Glutamatergic neuron (in vitro differentiated cells): ENCODE results near the gene ASNSD1. TPM values are rescaled to one million over a fixed set of nuclear protein-coding genes. Genes with fewer than 3 reads are reported as not detected.

ENCODE experiments used
- DNase-seq: peaks from one replicate; pipeline ENCODE4 v3.0.0; 2022
- H3K27ac Mint-ChIP-seq: one replicate; pipeline ENCODE4 v1.8.0; 2020; ENCODE audit warnings: mild to moderate bottlenecking, mixed read lengths, inconsistent platforms; ENCODE audit not compliant: unreplicated experiment
- H3K27me3 Mint-ChIP-seq: one replicate; pipeline ENCODE4 v1.8.0; 2020; ENCODE audit warnings: mild to moderate bottlenecking, moderate library complexity, mixed read lengths, inconsistent platforms; ENCODE audit not compliant: unreplicated experiment
- H3K36me3 Mint-ChIP-seq: one replicate; pipeline ENCODE4 v1.8.0; 2020; ENCODE audit warnings: mild to moderate bottlenecking, mixed read lengths, inconsistent platforms; ENCODE audit not compliant: unreplicated experiment
- H3K4me1 Mint-ChIP-seq: one replicate; pipeline ENCODE4 v1.8.0; 2020; ENCODE audit warnings: mild to moderate bottlenecking, low read depth, mixed read lengths, inconsistent platforms; ENCODE audit not compliant: unreplicated experiment
- H3K4me3 Mint-ChIP-seq: one replicate; pipeline ENCODE4 v1.8.0; 2020; ENCODE audit warnings: mild to moderate bottlenecking, mixed read lengths, inconsistent platforms; ENCODE audit not compliant: unreplicated experiment
- H3K9me3 Mint-ChIP-seq: one replicate; pipeline ENCODE4 v1.8.0; 2020; ENCODE audit warnings: mild to moderate bottlenecking, moderate library complexity, mixed read lengths, inconsistent platforms; ENCODE audit not compliant: unreplicated experiment
- CTCF ChIP-seq: fragments of 200-600 bp; sonication (generic); IDR thresholded peaks from one replicate; pipeline ENCODE4 v1.5.0; 2021; ENCODE audit not compliant: partially characterized antibody, unreplicated experiment
- total RNA-seq: library from RNA; stranded (reverse); fragmentation: NEBNext Ultra II Directional; extraction: Animal tissue kit (Norgen Biotek cat#: 25700); gene quantifications from one replicate; pipeline ENCODE4 v1.2.1, GENCODE V29; 2021; ENCODE audit not compliant: unreplicated experiment

Gene ASNSD1
- total RNA-seq, 1 donor from 2014 or later = 39.9 TPM

- Mint-ChIP-seq H3K4me3 (no peak overlapping the region), H3K27ac (no peak overlapping the region), H3K9me3 (no peaks in the 10 kb centered on the region), H3K27me3 (peaks cover 2% of the 10 kb centered on the region), H3K36me3 (peaks cover 10% of the 10 kb centered on the region), H3K4me1 (peaks cover 13% of the 10 kb centered on the region)
- no peak for DNase-seq
- no peak for TF ChIP-seq CTCF
These were observed 15.2 kb downstream of the ASNSD1 start for GRCh38 chr2:189676471-189676870.

- no peak for TF ChIP-seq CTCF
- Mint-ChIP-seq H3K27me3 (peaks cover 2% of the 10 kb centered on the region), H3K27ac (no peak overlapping the region), H3K4me1 (no peaks in the 10 kb centered on the region), H3K9me3 (no peaks in the 10 kb centered on the region), H3K36me3 (peaks cover 10% of the 10 kb centered on the region), H3K4me3 (no peak overlapping the region)
- DNase-seq = no peak
These were observed 18.0 kb downstream of the ASNSD1 start for GRCh38 chr2:189679226-189679625.

DNA sequence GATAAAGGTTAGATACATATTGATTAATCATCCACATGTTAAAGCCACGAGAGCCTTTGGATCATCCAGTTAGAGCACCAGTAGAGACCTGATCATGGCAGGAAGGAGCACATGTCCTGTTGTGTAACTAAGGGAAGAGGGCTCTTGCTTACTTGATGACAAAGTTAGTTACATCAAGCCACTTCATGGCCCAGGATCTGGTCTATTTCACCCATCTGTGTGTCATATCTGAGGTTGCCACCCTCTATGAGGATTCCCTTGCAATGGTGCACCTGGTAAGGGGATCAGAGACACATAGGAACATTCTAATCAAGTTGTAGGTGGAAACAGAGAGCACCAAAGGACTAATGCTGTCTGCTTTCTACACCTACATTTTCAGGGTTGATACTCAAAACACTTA lies 19.9 kb downstream of the ASNSD1 start:
- Mint-ChIP-seq H3K4me1 (no peaks in the 10 kb centered on the region), H3K36me3 (peaks cover 10% of the 10 kb centered on the region), H3K27ac (no peak overlapping the region), H3K27me3 (peaks cover 2% of the 10 kb centered on the region), H3K9me3 (no peaks in the 10 kb centered on the region), H3K4me3 (no peak overlapping the region)
- TF ChIP-seq CTCF = no peak
- DNase-seq = no peak

GRCh38 chr2:189681903-189682302 lies 20.6 kb downstream of the ASNSD1 start:
- no peak overlapping the region for H3K27ac Mint-ChIP-seq
- H3K27me3 Mint-ChIP-seq = peaks cover 2% of the 10 kb centered on the region
- no peak for DNase-seq
- H3K9me3 Mint-ChIP-seq = no peaks in the 10 kb centered on the region
- no peaks in the 10 kb centered on the region for H3K4me1 Mint-ChIP-seq
- no peak overlapping the region for H3K4me3 Mint-ChIP-seq
- no peak for TF ChIP-seq CTCF
- H3K36me3 Mint-ChIP-seq = peaks cover 10% of the 10 kb centered on the region

DNA sequence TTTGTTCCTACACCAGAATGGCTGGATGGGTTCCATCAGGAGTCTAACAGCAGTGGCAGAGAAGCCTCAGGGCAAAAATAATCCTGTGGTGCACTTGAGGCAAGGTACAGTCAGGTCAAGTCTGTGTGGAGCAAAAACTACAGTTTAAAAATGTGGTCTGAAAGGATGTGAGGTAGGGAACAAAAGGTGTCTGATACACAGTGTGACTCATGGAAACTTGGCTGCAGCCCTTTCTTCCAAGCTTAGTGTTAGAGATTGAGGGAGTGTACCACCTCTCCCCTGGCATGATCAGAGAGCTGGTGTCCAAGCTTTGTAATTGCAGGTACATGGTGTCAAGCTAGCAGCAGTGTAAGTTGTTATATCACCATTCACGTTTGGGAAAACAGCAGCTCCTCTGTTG lies 22.1 kb downstream of the ASNSD1 start:
- H3K36me3 Mint-ChIP-seq = peaks cover 5% of the 10 kb centered on the region
- H3K27me3 Mint-ChIP-seq = peaks cover 2% of the 10 kb centered on the region
- DNase-seq = no peak
- no peak for TF ChIP-seq CTCF
- H3K9me3 Mint-ChIP-seq = no peaks in the 10 kb centered on the region
- H3K27ac Mint-ChIP-seq = no peak overlapping the region
- no peak overlapping the region for H3K4me3 Mint-ChIP-seq
- no peaks in the 10 kb centered on the region for H3K4me1 Mint-ChIP-seq
